ENCODE data around the gene MAP2K4.

- TF ChIP-seq, protein P1, sequence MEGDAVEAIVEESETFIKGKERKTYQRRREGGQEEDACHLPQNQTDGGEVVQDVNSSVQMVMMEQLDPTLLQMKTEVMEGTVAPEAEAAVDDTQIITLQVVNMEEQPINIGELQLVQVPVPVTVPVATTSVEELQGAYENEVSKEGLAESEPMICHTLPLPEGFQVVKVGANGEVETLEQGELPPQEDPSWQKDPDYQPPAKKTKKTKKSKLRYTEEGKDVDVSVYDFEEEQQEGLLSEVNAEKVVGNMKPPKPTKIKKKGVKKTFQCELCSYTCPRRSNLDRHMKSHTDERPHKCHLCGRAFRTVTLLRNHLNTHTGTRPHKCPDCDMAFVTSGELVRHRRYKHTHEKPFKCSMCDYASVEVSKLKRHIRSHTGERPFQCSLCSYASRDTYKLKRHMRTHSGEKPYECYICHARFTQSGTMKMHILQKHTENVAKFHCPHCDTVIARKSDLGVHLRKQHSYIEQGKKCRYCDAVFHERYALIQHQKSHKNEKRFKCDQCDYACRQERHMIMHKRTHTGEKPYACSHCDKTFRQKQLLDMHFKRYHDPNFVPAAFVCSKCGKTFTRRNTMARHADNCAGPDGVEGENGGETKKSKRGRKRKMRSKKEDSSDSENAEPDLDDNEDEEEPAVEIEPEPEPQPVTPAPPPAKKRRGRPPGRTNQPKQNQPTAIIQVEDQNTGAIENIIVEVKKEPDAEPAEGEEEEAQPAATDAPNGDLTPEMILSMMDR (IDR thresholded peaks at IDR 0.05): no peak
- TF ChIP-seq POLR2A (IDR thresholded peaks at IDR 0.05): no peak
Measured at GRCh38 chr17:12133183-12133582, 112.5 kb downstream of the MAP2K4 start.
